HG02970 (cell line): ENCODE data around the gene ODC1.
"Not testable (repeated sequence)": the region's sequence is repeated elsewhere in the genome, so short reads cannot be mapped to it uniquely, and the experiment has no call there.

Source experiments
- ATAC-seq: cut with Tn5 transposase; IDR thresholded peaks from one replicate; pipeline ENCODE4 v1.9.1; 2021; ENCODE audit warnings: mild to moderate bottlenecking, moderate library complexity, moderate number of reproducible peaks; ENCODE audit not compliant: unreplicated experiment, low FRiP score

ODC1 gene

GRCh38 chr2:10457195-10457594, 9.1 kb upstream of the ODC1 start:
- not testable (repeated sequence) for ATAC-seq

- ATAC-seq: no peak
Observed at GRCh38 chr2:10454505-10454904, 6.4 kb upstream of the ODC1 start.

GRCh38 chr2:10453905-10454298, 5.8 kb upstream of the ODC1 start:
- no peak for ATAC-seq

- ATAC-seq: no peak
Observed at GRCh38 chr2:10452956-10453904, 5.1 kb upstream of the ODC1 start.

- ATAC-seq: no peak
Observed at GRCh38 chr2:10452312-10452711, 4.2 kb upstream of the ODC1 start.

GRCh38 chr2:10451819-10452218, 3.7 kb upstream of the ODC1 start:
- no peak for ATAC-seq

GRCh38 chr2:10449838-10450691, 1.9 kb upstream of the ODC1 start:
- ATAC-seq: no peak

GRCh38 chr2:10449486-10449831, 1.3 kb upstream of the ODC1 start:
- ATAC-seq: no peak

- ATAC-seq: peak; percentile 45
Observed at GRCh38 chr2:10448576-10449485, 704 bp upstream of the ODC1 start.

- ATAC-seq: no peak
Observed at GRCh38 chr2:10447300-10447894, 730 bp downstream of the ODC1 start.

- no peak for ATAC-seq
Observed at GRCh38 chr2:10446631-10447030, 1.5 kb downstream of the ODC1 start.

GRCh38 chr2:10444463-10444862, 3.7 kb downstream of the ODC1 start:
- no peak for ATAC-seq

- ATAC-seq: not testable (repeated sequence)
Observed at GRCh38 chr2:10442469-10443126, 5.5 kb downstream of the ODC1 start.

- no peak for ATAC-seq
Observed at GRCh38 chr2:10441948-10442347, 6.2 kb downstream of the ODC1 start.

GRCh38 chr2:10440736-10441135, 7.4 kb downstream of the ODC1 start:
- no peak for ATAC-seq

GRCh38 chr2:10439971-10440370, 8.2 kb downstream of the ODC1 start:
- ATAC-seq: no peak

- ATAC-seq: no peak
Observed at GRCh38 chr2:10439185-10439879, 8.8 kb downstream of the ODC1 start.

GRCh38 chr2:10438688-10439087, 9.4 kb downstream of the ODC1 start:
- ATAC-seq: no peak

GRCh38 chr2:10437806-10438205, 10.3 kb downstream of the ODC1 start:
- ATAC-seq: no peak
